Uterus (tissue), 4 donors: ENCODE results near the gene CALY. TPM values are rescaled to one million over a fixed set of nuclear protein-coding genes. Genes with fewer than 3 reads are reported as not detected.

Experiments used
- DNase-seq, 2 donors: peaks; one replicate each; pipeline ENCODE4 v3.0.0-alpha.2; 2019 to 2020
- H3K27ac ChIP-seq, 2 donors: fragments of 200-600 bp; sonication (generic); 1 replicate in 1 of 2; 2 replicates in 1 of 2; pipeline ENCODE4 v1.5.1; 2016 to 2018
- H3K27me3 ChIP-seq, 2 donors: fragments of 200-600 bp; sonication (generic); one replicate each; pipeline ENCODE4 v1.5.1; 2018 to 2019; ENCODE audit warnings: control low read depth in 1 of 2
- H3K36me3 ChIP-seq, 2 donors: fragments of 200-600 bp; sonication (generic); one replicate each; pipeline ENCODE4 v1.5.1; 2019; ENCODE audit warnings: control low read depth in 1 of 2
- H3K4me1 ChIP-seq, 2 donors: fragments of 200-600 bp; sonication (generic); one replicate each; pipeline ENCODE4 v1.5.1; 2018 to 2019; ENCODE audit warnings: control low read depth in 1 of 2
- H3K4me3 ChIP-seq, 2 donors: fragments of 200-600 bp; sonication (generic); 1 replicate in 1 of 2; 2 replicates in 1 of 2; pipeline ENCODE4 v1.5.1; 2018 to 2019; ENCODE audit warnings: mild to moderate bottlenecking in 1 of 2
- H3K9me3 ChIP-seq, 2 donors: fragments of 200-600 bp; sonication (generic); one replicate each; pipeline ENCODE4 v1.5.1; 2019; ENCODE audit warnings: control low read depth in 1 of 2
- CTCF ChIP-seq, 4 experiments: fragments of 200-600 bp in 2 of 4; fragments of 450-650 bp in 2 of 4; sonication (generic) in 2 of 4; IDR thresholded peaks; one replicate each; pipeline ENCODE4 v1.5.1; 2016 to 2019; ENCODE audit warnings: antibody characterized with exemption in 4 of 4, mild to moderate bottlenecking in 2 of 4, moderate library complexity in 1 of 4
- POLR2A ChIP-seq, 2 donors: fragments of 450-650 bp; IDR thresholded peaks; one replicate each; pipeline ENCODE4 v1.6.1; 2016; ENCODE audit warnings: antibody characterized with exemption in 2 of 2, mild to moderate bottlenecking in 1 of 2, moderate library complexity in 1 of 2
- intact Hi-C: fragments of 100-400 bp; cut with DNase I; formaldehyde crosslinking; loops from one replicate; pipeline ENCODE4 v1.15.1; 2023; ENCODE audit warnings: low total_unique reads
- total RNA-seq, 4 donors: library from RNA; depleted of rRNA in 3 of 4; stranded (reverse); fragments of >200 nt in 3 of 4; gene quantifications; one replicate each; pipeline versions ENCODE4 v1.1.0 to v1.2.4, GENCODE V29; 2014 to 2023
- donor health status: DM: yes; HTN: yes; CAD: no.

The CALY gene
- total RNA-seq, 4 donors from 2014 or later, result 0.69 TPM; not detected in 3

GRCh38 chr10:133354672-133355240, 18.1 kb upstream of the CALY start:
- no peak for DNase-seq
- H3K27me3 ChIP-seq, result no peaks in the 10 kb centered on the region

GRCh38 chr10:133353988-133354605, 17.4 kb upstream of the CALY start:
- Histone ChIP-seq H3K36me3 (no peaks in the 10 kb centered on the region), H3K9me3 (no peaks in the 10 kb centered on the region), H3K27ac (no peak overlapping the region), H3K4me3 (no peak overlapping the region), H3K27me3 (no peaks in the 10 kb centered on the region), H3K4me1 (no peaks in the 10 kb centered on the region)
- TF ChIP-seq CTCF (IDR thresholded peaks at IDR 0.05), result no peak
- no peak for TF ChIP-seq POLR2A (IDR thresholded peaks at IDR 0.05)
- no peak for DNase-seq
- intact Hi-C loops, result no loop called here

More at GRCh38 chr10:133354672-133355240, 18.1 kb upstream of the CALY start:
- no peaks in the 10 kb centered on the region for H3K9me3 ChIP-seq
- H3K4me1 ChIP-seq, result no peaks in the 10 kb centered on the region
- H3K27ac ChIP-seq, result no peak overlapping the region
- intact Hi-C loops, result no loop called here
- no peaks in the 10 kb centered on the region for H3K36me3 ChIP-seq
- no peak for TF ChIP-seq POLR2A (IDR thresholded peaks at IDR 0.05)
- no peak overlapping the region for H3K4me3 ChIP-seq

GRCh38 chr10:133353202-133353959, 16.7 kb upstream of the CALY start:
- no peaks in the 10 kb centered on the region for H3K9me3 ChIP-seq
- H3K36me3 ChIP-seq, result no peaks in the 10 kb centered on the region
- no peaks in the 10 kb centered on the region for H3K27me3 ChIP-seq
- H3K4me1 ChIP-seq, result no peaks in the 10 kb centered on the region
- intact Hi-C loops, result no loop called here
- TF ChIP-seq CTCF (IDR thresholded peaks at IDR 0.05), result no peak
- TF ChIP-seq POLR2A (IDR thresholded peaks at IDR 0.05), result no peak
- no peak for DNase-seq
- H3K4me3 ChIP-seq, result no peak overlapping the region
- H3K27ac ChIP-seq, result no peak overlapping the region

- no peak for DNase-seq
- Histone ChIP-seq H3K27me3 (no peaks in the 10 kb centered on the region), H3K9me3 (no peaks in the 10 kb centered on the region), H3K4me3 (no peak overlapping the region), H3K27ac (no peak overlapping the region), H3K36me3 (no peaks in the 10 kb centered on the region), H3K4me1 (no peaks in the 10 kb centered on the region)
- intact Hi-C loops, result no loop called here
- TF ChIP-seq CTCF (IDR thresholded peaks at IDR 0.05), result no peak
- no peak for TF ChIP-seq POLR2A (IDR thresholded peaks at IDR 0.05)
These were observed 15.0 kb upstream of the CALY start for GRCh38 chr10:133351408-133352318.

GRCh38 chr10:133350950-133351329, 14.2 kb upstream of the CALY start:
- Histone ChIP-seq H3K36me3 (no peaks in the 10 kb centered on the region), H3K9me3 (no peaks in the 10 kb centered on the region), H3K27ac (no peak overlapping the region), H3K27me3 (no peaks in the 10 kb centered on the region), H3K4me1 (no peaks in the 10 kb centered on the region), H3K4me3 (no peak overlapping the region)
- TF ChIP-seq POLR2A (IDR thresholded peaks at IDR 0.05), result no peak
- no peak for TF ChIP-seq CTCF (IDR thresholded peaks at IDR 0.05)
- DNase-seq, result no peak
- intact Hi-C loops, result no loop called here
